Upper lobe of left lung (tissue), 4 donors: ENCODE data around the gene ZNF793.

ENCODE experiments used
- CTCF ChIP-seq, 6 experiments: fragments of 450-650 bp in 4 of 6; fragments of 200-600 bp in 2 of 6; sonication (generic) in 2 of 6; IDR thresholded peaks; one replicate each; pipeline ENCODE4 v1.5.1; 2016 to 2019; ENCODE audit warnings: antibody characterized with exemption in 6 of 6
- POLR2A ChIP-seq, 4 donors: fragments of 450-650 bp; IDR thresholded peaks; one replicate each; pipeline ENCODE4 v1.5.1; 2016 to 2017; ENCODE audit warnings: antibody characterized with exemption in 4 of 4, mild to moderate bottlenecking in 2 of 4

- TF ChIP-seq CTCF (IDR thresholded peaks at IDR 0.05) (no peak), POLR2A (IDR thresholded peaks at IDR 0.05) (no peak)
Observed at GRCh38 chr19:37511821-37512220, 5.1 kb downstream of the ZNF793 start.
